Measurements from ENCODE around the gene LIME1. TPM values are rescaled to one million over a fixed set of nuclear protein-coding genes. Genes with fewer than 3 reads are reported as not detected.

LIME1 gene
- polyA plus RNA-seq, 4 donors, result 6.1 to 48.4 (median 22.6) TPM

GRCh38 chr20:63748070-63748933 is 11.8 kb downstream of the LIME1 start:
- no peak overlapping the region for H3K4me3 ChIP-seq (ENCODE audit: low read depth in 1 of 3, low read length in 3 of 3)
- FAIRE-seq (no peak), DNase-seq (no peak)
- 71 to 79% (median 72%) methylated on average over 19 to 20 of the region's 20 CpGs for WGBS, 3 donors
- H3K27ac ChIP-seq (ENCODE audit: low read depth in 1 of 3, low read length in 2 of 3), result no peak overlapping the region
- no peaks in the 10 kb centered on the region for H3K4me1 ChIP-seq (ENCODE audit: control insufficient read depth in 3 of 3, insufficient read depth in 2 of 3, low read depth in 1 of 3, low read length in 2 of 3)
- peaks cover 0 to 27% (median 0%) of the 10 kb centered on the region in 3 donors for H3K36me3 ChIP-seq (ENCODE audit: control insufficient read depth in 3 of 3, insufficient read depth in 2 of 3, low read depth in 1 of 3, low read length in 3 of 3)
- no peaks in the 10 kb centered on the region for H3K9me3 ChIP-seq (ENCODE audit: control insufficient read depth in 2 of 2, insufficient read depth in 1 of 2, low read depth in 1 of 2, low read length in 1 of 2)
- no peaks in the 10 kb centered on the region for H3K27me3 ChIP-seq (ENCODE audit: control insufficient read depth in 3 of 3, insufficient read depth in 3 of 3, low read length in 3 of 3)

GRCh38 chr20:63748934-63749270 is 12.4 kb downstream of the LIME1 start:
- DNase-seq, result no peak
- H3K9me3 ChIP-seq (ENCODE audit: control insufficient read depth in 2 of 2, insufficient read depth in 1 of 2, low read depth in 1 of 2, low read length in 1 of 2), result no peaks in the 10 kb centered on the region
- H3K27me3 ChIP-seq (ENCODE audit: control insufficient read depth in 3 of 3, insufficient read depth in 3 of 3, low read length in 3 of 3), result peaks cover 0 to under 1% (median 0%) of the 10 kb centered on the region in 3 donors
- FAIRE-seq, result no peak
- WGBS, 3 donors, result 89 to 92% (median 91%) methylated on average over 11 of the region's 11 CpGs
- no peak overlapping the region for H3K4me3 ChIP-seq (ENCODE audit: low read depth in 1 of 3, low read length in 3 of 3)
- no peaks in the 10 kb centered on the region for H3K4me1 ChIP-seq (ENCODE audit: control insufficient read depth in 3 of 3, insufficient read depth in 2 of 3, low read depth in 1 of 3, low read length in 2 of 3)
- H3K27ac ChIP-seq (ENCODE audit: low read depth in 1 of 3, low read length in 2 of 3), result no peak overlapping the region
- H3K36me3 ChIP-seq (ENCODE audit: control insufficient read depth in 3 of 3, insufficient read depth in 2 of 3, low read depth in 1 of 3, low read length in 3 of 3), result peaks cover 0 to 23% (median 0%) of the 10 kb centered on the region in 3 donors

GRCh38 chr20:63749597-63750508 is 13.4 kb downstream of the LIME1 start:
- FAIRE-seq (no peak), DNase-seq (no peak)
- 80 to 89% (median 87%) methylated on average over 16 of the region's 16 CpGs for WGBS, 3 donors
- Histone ChIP-seq H3K9me3 (ENCODE audit: control insufficient read depth in 2 of 2, insufficient read depth in 1 of 2, low read depth in 1 of 2, low read length in 1 of 2) (no peaks in the 10 kb centered on the region), H3K4me3 (ENCODE audit: low read depth in 1 of 3, low read length in 3 of 3) (no peak overlapping the region), H3K4me1 (ENCODE audit: control insufficient read depth in 3 of 3, insufficient read depth in 2 of 3, low read depth in 1 of 3, low read length in 2 of 3) (no peaks in the 10 kb centered on the region), H3K27ac (ENCODE audit: low read depth in 1 of 3, low read length in 2 of 3) (no peak overlapping the region), H3K27me3 (ENCODE audit: control insufficient read depth in 3 of 3, insufficient read depth in 3 of 3, low read length in 3 of 3) (peaks cover 0 to 3% (median 0%) of the 10 kb centered on the region in 3 donors), H3K36me3 (ENCODE audit: control insufficient read depth in 3 of 3, insufficient read depth in 2 of 3, low read depth in 1 of 3, low read length in 3 of 3) (peaks cover 0 to 16% (median 0%) of the 10 kb centered on the region in 3 donors)

- Histone ChIP-seq H3K4me1 (ENCODE audit: control insufficient read depth in 3 of 3, insufficient read depth in 2 of 3, low read depth in 1 of 3, low read length in 2 of 3) (no peaks in the 10 kb centered on the region), H3K36me3 (ENCODE audit: control insufficient read depth in 3 of 3, insufficient read depth in 2 of 3, low read depth in 1 of 3, low read length in 3 of 3) (peaks cover 0 to 9% (median 0%) of the 10 kb centered on the region in 3 donors), H3K27me3 (ENCODE audit: control insufficient read depth in 3 of 3, insufficient read depth in 3 of 3, low read length in 3 of 3) (peaks cover 0 to 3% (median 0%) of the 10 kb centered on the region in 3 donors), H3K4me3 (ENCODE audit: low read depth in 1 of 3, low read length in 3 of 3) (no peak overlapping the region), H3K9me3 (ENCODE audit: control insufficient read depth in 2 of 2, insufficient read depth in 1 of 2, low read depth in 1 of 2, low read length in 1 of 2) (no peaks in the 10 kb centered on the region), H3K27ac (ENCODE audit: low read depth in 1 of 3, low read length in 2 of 3) (peak overlapping the region in 2 of 3 donors; percentile 34 to 55)
- no peak for FAIRE-seq
- WGBS, 3 donors, result 56 to 66% (median 56%) methylated on average over 26 of the region's 26 CpGs
- DNase-seq, result peak in 1 of 2 donors; percentile 33
Measured at GRCh38 chr20:63750807-63751470, 14.5 kb downstream of the LIME1 start.

- DNase-seq, result no peak
- Histone ChIP-seq H3K27ac (ENCODE audit: low read depth in 1 of 3, low read length in 2 of 3) (peak overlapping the region in 2 of 3 donors; percentile 34 to 55), H3K27me3 (ENCODE audit: control insufficient read depth in 3 of 3, insufficient read depth in 3 of 3, low read length in 3 of 3) (peaks cover 0 to 3% (median 0%) of the 10 kb centered on the region in 3 donors), H3K4me1 (ENCODE audit: control insufficient read depth in 3 of 3, insufficient read depth in 2 of 3, low read depth in 1 of 3, low read length in 2 of 3) (no peaks in the 10 kb centered on the region), H3K9me3 (ENCODE audit: control insufficient read depth in 2 of 2, insufficient read depth in 1 of 2, low read depth in 1 of 2, low read length in 1 of 2) (no peaks in the 10 kb centered on the region), H3K4me3 (ENCODE audit: low read depth in 1 of 3, low read length in 3 of 3) (no peak overlapping the region), H3K36me3 (ENCODE audit: control insufficient read depth in 3 of 3, insufficient read depth in 2 of 3, low read depth in 1 of 3, low read length in 3 of 3) (peaks cover 0 to 6% (median 0%) of the 10 kb centered on the region in 3 donors)
- 71 to 76% (median 72%) methylated on average over 18 to 41 of the region's 45 CpGs for WGBS, 3 donors
- no peak for FAIRE-seq
Measured at GRCh38 chr20:63751471-63752271, 15.2 kb downstream of the LIME1 start.

GRCh38 chr20:63752411-63753101 is 16.1 kb downstream of the LIME1 start:
- Histone ChIP-seq H3K4me1 (ENCODE audit: control insufficient read depth in 3 of 3, insufficient read depth in 2 of 3, low read depth in 1 of 3, low read length in 2 of 3) (no peaks in the 10 kb centered on the region), H3K36me3 (ENCODE audit: control insufficient read depth in 3 of 3, insufficient read depth in 2 of 3, low read depth in 1 of 3, low read length in 3 of 3) (peaks cover 0 to 6% (median 0%) of the 10 kb centered on the region in 3 donors), H3K9me3 (ENCODE audit: control insufficient read depth in 2 of 2, insufficient read depth in 1 of 2, low read depth in 1 of 2, low read length in 1 of 2) (no peaks in the 10 kb centered on the region), H3K27ac (ENCODE audit: low read depth in 1 of 3, low read length in 2 of 3) (no peak overlapping the region), H3K27me3 (ENCODE audit: control insufficient read depth in 3 of 3, insufficient read depth in 3 of 3, low read length in 3 of 3) (peaks cover 0 to 3% (median 0%) of the 10 kb centered on the region in 3 donors), H3K4me3 (ENCODE audit: low read depth in 1 of 3, low read length in 3 of 3) (no peak overlapping the region)
- FAIRE-seq (no peak), DNase-seq (no peak)
- WGBS, 3 donors, result 84 to 91% (median 90%) methylated on average over 40 to 50 of the region's 50 CpGs

- DNase-seq (no peak), FAIRE-seq (no peak)
- Histone ChIP-seq H3K27ac (ENCODE audit: low read depth in 1 of 3, low read length in 2 of 3) (no peak overlapping the region), H3K4me3 (ENCODE audit: low read depth in 1 of 3, low read length in 3 of 3) (no peak overlapping the region), H3K27me3 (ENCODE audit: control insufficient read depth in 3 of 3, insufficient read depth in 3 of 3, low read length in 3 of 3) (peaks cover 0 to 3% (median 0%) of the 10 kb centered on the region in 3 donors), H3K4me1 (ENCODE audit: control insufficient read depth in 3 of 3, insufficient read depth in 2 of 3, low read depth in 1 of 3, low read length in 2 of 3) (no peaks in the 10 kb centered on the region), H3K9me3 (ENCODE audit: control insufficient read depth in 2 of 2, insufficient read depth in 1 of 2, low read depth in 1 of 2, low read length in 1 of 2) (no peaks in the 10 kb centered on the region), H3K36me3 (ENCODE audit: control insufficient read depth in 3 of 3, insufficient read depth in 2 of 3, low read depth in 1 of 3, low read length in 3 of 3) (peaks cover 0 to 6% (median 0%) of the 10 kb centered on the region in 3 donors)
- WGBS, 3 donors, result 89 to 93% (median 90%) methylated on average over 13 of the region's 13 CpGs
Measured at GRCh38 chr20:63753381-63753780, 16.9 kb downstream of the LIME1 start.

All from small intestine (tissue), 7 donors.